Astrocyte of the spinal cord (primary cell): ENCODE measurements around the gene PGAP3.

ENCODE experiments used
- DNase-seq: peaks from one replicate; pipeline ENCODE4 v3.0.0; 2011; ENCODE audit warnings: low read depth, low spot score
- H3K4me3 ChIP-seq: 2 replicates; pipeline ENCODE4 v1.5.1; 2011; ENCODE audit warnings: low read depth, mild to moderate bottlenecking, low read length, moderate library complexity
- in situ Hi-C: cut with HindIII; loops from 2 replicates; pipeline ENCODE4 v1.10.0; 2017; ENCODE audit warnings: low sequenced_read_pairs
- TF ChIP-seq, protein P1 (sequence below): IDR thresholded peaks from 2 replicates; pipeline ENCODE4 v1.5.1; 2012; ENCODE audit warnings: low read depth, mild to moderate bottlenecking, low read length, inconsistent platforms

PGAP3 gene

GRCh38 chr17:39627047-39627711, 60.7 kb downstream of the PGAP3 start:
- DNase-seq, result no peak
- TF ChIP-seq, protein P1, sequence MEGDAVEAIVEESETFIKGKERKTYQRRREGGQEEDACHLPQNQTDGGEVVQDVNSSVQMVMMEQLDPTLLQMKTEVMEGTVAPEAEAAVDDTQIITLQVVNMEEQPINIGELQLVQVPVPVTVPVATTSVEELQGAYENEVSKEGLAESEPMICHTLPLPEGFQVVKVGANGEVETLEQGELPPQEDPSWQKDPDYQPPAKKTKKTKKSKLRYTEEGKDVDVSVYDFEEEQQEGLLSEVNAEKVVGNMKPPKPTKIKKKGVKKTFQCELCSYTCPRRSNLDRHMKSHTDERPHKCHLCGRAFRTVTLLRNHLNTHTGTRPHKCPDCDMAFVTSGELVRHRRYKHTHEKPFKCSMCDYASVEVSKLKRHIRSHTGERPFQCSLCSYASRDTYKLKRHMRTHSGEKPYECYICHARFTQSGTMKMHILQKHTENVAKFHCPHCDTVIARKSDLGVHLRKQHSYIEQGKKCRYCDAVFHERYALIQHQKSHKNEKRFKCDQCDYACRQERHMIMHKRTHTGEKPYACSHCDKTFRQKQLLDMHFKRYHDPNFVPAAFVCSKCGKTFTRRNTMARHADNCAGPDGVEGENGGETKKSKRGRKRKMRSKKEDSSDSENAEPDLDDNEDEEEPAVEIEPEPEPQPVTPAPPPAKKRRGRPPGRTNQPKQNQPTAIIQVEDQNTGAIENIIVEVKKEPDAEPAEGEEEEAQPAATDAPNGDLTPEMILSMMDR, result no peak
- peak overlapping the region; percentile 37 for H3K4me3 ChIP-seq
- in situ Hi-C loops, result no loop called here

- H3K4me3 ChIP-seq, result peak within 1 kb of the TSS; percentile 37
- DNase-seq, result peak; percentile 24
- TF ChIP-seq, protein P1, result no peak
- in situ Hi-C loops, result no loop called here
These were observed 61.4 kb downstream of the PGAP3 start, which contains the start of gene PPP1R1B for GRCh38 chr17:39626171-39627046. TSS of gene PPP1R1B (plus strand) at chr17:39626952. CDS start at chr17:39627393, 441 bp downstream.

DNA sequence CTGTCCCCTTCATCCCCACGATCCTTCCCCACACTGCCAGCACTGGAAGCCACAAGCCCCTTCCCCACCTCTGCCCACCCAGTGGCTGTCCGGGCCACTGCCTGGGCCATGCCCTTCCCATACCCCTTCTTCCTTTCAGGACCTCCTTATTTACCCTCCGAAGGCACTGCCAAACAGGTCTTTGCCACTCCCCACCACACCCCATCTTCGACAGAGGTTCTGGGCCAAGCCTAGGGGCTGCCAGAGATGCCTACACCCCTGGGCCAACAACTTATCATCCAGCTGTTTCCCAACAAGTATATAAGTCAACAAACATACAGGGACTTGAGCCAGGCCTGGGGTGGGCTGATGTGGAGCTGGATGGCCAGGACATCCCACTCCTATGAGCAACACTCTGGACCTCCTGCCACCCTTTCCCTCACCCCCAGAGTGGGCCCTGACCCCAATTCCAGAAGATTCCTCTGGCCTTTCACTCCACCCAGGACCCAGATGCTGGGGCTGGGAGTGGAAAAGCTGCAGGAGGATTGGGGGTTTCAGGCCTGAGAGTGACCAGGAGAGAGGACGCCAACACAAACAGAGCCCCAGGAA, 62.6 kb downstream of the PGAP3 start:
- TF ChIP-seq, protein P1, result no peak
- no peak overlapping the region for H3K4me3 ChIP-seq
- in situ Hi-C loops, result no loop called here
- DNase-seq, result no peak

GRCh38 chr17:39624313-39624712, 63.5 kb downstream of the PGAP3 start:
- no peak for DNase-seq
- H3K4me3 ChIP-seq, result no peak overlapping the region
- in situ Hi-C loops, result no loop called here
- TF ChIP-seq, protein P1, result no peak

GRCh38 chr17:39623356-39623950, 64.4 kb downstream of the PGAP3 start:
- in situ Hi-C loops, result no loop called here
- H3K4me3 ChIP-seq, result no peak overlapping the region
- TF ChIP-seq, protein P1, result peak; percentile 95
- peak; percentile 36 for DNase-seq

GRCh38 chr17:39622380-39623006, 65.4 kb downstream of the PGAP3 start:
- H3K4me3 ChIP-seq, result no peak overlapping the region
- in situ Hi-C loops, result no loop called here
- no peak for DNase-seq
- TF ChIP-seq, protein P1, result no peak
